HG02943 (cell line): ENCODE measurements around the gene MAGI1.
"Not testable (repeated sequence)": the region's sequence is repeated elsewhere in the genome, so short reads cannot be mapped to it uniquely, and the experiment has no call there.

Source experiments
- ATAC-seq: cut with Tn5 transposase; IDR thresholded peaks from one replicate; pipeline ENCODE4 v1.9.1; 2021; ENCODE audit warnings: mild to moderate bottlenecking, low read depth, moderate library complexity; ENCODE audit not compliant: unreplicated experiment

MAGI1 gene

GRCh38 chr3:65886391-65886790 lies 152.3 kb downstream of the MAGI1 start:
- ATAC-seq, result no peak

- ATAC-seq, result no peak
Measured at GRCh38 chr3:65884071-65884470, 154.6 kb downstream of the MAGI1 start.

DNA sequence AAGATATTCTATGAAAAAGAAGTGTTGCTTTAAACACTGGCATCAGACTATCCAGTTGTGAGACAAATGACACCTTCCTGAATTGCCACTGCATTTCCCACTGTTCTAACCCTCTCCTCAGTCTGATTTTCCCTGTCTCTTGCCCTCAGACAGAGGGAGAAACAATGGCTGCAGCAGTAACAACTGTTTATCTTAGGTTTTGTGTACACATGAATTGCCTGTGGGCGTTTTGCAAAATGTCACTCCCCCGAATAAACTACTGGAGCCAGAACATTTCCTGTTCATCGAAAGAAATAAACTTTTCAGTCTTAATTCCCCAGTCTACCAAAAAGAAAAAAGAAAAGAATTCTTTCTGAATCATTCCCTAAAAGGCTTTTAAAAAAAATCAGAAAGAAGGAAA lies 155.1 kb downstream of the MAGI1 start:
- no peak for ATAC-seq

DNA sequence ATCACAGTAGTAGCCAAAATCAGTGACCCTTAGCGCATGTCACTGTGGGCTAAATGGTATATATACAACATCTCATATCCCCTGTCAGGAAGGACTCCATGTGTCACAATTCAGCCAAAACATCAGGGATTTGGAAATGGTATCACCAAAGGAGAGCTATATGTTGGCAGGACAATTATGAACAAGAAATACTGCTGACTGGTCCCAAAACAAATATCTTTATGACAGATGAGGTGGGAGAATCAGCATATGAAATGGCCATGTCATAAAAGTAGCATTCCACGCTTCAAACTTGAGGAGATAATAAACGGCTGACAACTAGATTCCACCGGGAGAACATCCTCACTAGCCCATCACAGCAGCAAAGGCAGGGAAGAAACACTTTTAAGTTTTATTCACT lies 158.4 kb downstream of the MAGI1 start:
- no peak for ATAC-seq

DNA sequence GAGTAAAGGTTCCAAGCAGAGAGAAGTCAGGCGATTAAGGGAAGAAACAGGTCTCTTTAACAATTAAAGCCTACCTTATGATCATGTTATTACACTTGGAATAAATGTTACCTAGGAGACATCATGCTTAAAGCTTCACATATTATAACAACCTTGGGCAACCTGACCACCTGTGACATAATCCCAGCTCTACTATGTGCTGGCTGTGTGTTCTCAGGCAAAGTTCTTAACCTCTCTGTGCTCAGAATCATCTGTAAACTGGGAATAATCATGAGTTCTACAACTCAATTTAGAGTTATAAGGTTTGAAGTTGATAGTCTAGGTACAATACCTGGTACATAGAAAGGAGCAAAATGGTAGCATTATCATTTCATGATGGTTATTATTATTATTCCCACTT lies 159.3 kb downstream of the MAGI1 start:
- ATAC-seq, result no peak

- no peak for ATAC-seq
Measured at GRCh38 chr3:65878831-65879230, 159.9 kb downstream of the MAGI1 start.

DNA sequence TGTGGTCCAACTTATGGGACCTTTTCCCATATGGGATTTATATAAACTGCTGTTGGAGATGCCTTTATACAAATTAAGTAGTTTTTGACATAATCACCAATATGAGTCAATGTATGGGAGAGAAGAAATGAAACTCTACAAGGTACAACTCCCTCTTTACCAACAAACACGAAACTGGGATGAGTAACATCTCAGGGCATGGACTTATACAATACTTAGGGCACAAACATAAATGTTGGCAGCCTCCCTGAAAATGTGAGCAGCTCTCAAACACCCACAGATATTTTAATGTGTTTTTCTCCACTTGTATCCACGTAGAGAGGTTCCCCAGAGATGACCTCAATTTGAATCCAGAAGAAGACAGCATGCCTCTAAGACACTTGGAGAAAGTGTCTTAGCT lies 161.6 kb downstream of the MAGI1 start:
- no peak for ATAC-seq

- ATAC-seq, result no peak
Measured at GRCh38 chr3:65876028-65876420, 162.7 kb downstream of the MAGI1 start.

DNA sequence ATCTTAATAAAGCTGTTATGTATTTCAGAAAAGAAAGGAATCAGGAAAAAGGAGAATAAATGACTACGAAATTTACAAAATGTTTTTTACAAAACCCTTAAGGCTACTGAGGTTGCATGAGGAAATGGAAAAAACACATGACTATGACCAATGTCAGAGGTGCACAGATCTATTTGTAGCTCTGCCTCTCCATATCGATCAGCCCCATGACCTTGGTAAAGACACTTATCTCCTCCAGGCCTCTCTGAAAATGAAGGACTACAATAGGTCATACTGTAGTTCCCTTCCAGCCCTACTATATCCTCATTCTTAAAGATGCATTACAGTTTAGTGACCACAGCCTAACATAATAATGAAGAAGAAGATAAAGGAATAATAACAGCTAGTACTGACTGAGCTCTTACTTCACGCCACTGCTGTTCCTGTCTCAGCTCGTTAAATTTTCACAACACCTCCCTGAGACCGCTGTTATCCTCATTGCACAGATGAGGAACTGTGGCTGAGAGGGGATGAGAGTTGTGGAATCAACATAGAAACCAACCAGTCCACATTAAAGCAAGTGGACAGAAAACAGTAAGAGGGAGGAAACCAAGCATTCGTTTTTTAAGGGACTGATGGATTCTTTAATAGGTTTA lies 163.2 kb downstream of the MAGI1 start:
- ATAC-seq, result no peak

DNA sequence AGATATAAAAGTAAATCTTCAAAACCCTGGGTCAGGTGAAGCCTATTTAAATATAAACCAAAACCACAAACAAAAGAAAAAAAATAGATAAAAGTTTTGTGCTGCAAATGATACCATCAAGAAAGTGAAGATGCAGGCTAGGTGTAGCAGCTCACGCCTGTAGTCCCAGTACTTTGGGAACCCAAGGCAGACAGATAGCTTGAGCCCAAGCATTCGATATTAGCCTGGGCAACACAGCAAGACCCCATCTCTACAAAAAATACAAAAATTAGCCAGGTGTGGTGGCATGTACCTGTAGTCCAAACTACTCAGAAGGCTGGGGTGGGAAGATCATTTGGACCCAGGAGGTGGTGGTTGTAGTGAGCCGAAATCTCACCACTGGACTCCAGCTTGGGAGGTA lies 164.8 kb downstream of the MAGI1 start:
- ATAC-seq, result no peak

- ATAC-seq, result no peak
Measured at GRCh38 chr3:65873028-65873427, 165.7 kb downstream of the MAGI1 start.

- ATAC-seq, result no peak
Measured at GRCh38 chr3:65871305-65872141, 167.2 kb downstream of the MAGI1 start.

GRCh38 chr3:65869798-65870197 lies 168.9 kb downstream of the MAGI1 start:
- no peak for ATAC-seq

DNA sequence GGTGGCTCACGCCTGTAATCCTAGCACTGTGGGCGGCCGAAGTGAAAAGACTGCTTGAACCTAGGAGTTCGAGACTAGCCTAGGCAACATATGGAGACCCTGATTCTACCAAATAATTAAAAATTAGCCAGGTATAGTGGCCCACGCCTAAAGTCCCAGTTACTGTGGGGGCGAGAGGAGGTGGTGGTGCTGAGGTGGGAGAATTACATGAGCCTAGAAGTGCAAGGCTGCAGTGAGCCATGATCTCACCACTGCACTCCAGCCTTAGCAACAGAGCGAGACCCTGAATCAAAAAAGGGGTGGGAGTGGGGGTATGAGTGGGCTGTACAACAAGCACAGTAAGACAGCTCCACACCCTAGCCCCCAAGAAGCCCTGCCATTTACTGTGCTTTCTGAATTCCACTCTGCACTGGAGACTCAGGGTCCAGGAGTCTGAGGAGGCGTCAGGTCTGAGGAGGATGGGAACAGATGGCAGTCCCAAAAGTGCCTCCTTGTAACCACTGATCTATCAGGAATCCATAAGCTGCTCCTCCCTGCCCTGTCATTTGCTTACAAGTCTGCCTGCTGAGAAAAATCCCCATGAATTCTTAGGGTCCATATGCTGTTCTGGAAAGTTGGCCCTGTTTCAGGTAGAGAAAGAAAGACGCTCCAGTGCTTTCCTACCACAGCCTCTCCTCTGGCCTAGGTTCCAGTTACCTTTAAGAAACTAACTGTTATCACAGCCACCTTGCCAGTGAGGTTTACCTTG lies 171.1 kb downstream of the MAGI1 start:
- no peak for ATAC-seq

DNA sequence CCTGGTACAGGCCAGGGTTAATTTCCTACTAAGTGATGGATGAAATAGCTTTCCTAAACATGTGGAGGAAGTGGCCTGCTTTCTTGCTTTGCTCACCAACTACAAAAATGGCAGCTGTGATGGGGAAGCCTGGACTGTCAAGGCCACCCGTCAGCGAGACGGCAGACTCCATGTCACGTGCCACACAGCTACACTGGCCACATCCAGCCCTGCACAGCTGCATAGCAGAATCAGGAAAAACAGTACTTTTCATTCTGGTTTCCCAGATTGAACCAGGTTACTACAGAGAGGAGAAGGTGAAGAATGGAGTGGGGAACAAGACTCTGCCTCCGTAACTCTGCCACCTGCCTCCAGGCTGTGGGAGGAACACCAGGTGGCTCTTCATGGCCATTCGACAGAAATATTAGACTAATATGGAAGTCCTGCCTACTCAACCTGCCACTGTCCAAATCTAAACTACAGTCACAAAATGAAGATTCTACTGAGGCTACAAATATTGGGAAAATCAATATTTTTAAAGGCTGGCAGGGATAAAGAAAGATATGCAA lies 174.3 kb downstream of the MAGI1 start:
- no peak for ATAC-seq

DNA sequence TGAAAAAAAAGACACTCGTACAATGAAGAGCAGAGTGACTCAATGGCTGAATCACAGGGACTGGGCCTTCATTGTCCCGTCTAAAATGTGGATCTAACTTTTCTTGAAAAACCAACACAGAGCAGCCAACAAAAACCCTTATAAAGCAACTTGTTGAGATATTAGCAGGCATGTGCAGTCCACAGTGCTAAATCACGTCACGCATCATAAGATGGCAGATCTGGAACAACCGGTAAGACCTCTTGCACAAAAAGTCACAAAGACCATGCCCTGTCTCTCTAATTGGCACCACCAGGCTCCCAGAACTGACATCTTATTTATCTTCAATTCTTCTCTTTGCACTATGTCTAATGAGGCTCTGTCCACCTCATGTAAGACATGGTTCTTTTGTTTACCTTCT lies 177.0 kb downstream of the MAGI1 start:
- no peak for ATAC-seq

- ATAC-seq, result not testable (repeated sequence)
Measured at GRCh38 chr3:65859612-65860011, 179.1 kb downstream of the MAGI1 start.

DNA sequence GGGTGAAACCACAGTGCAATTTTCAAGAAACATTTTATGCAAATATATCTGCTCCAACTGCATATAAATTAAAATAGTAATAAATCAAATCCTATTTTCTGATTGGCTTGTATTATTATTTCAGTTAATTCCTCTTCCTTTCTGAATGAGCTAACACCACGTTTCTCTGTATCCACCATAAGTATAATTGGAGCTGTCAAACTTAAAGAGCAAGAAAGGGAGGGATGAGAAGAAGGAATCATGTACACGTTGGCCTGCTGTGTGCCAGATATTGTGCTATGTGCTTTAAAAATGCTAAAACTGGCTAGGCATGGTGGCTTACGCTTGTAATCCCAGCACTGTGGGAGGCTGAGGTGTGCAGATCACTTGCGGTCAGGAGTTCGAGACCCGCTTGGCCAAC lies 180.0 kb downstream of the MAGI1 start:
- ATAC-seq, result no peak

DNA sequence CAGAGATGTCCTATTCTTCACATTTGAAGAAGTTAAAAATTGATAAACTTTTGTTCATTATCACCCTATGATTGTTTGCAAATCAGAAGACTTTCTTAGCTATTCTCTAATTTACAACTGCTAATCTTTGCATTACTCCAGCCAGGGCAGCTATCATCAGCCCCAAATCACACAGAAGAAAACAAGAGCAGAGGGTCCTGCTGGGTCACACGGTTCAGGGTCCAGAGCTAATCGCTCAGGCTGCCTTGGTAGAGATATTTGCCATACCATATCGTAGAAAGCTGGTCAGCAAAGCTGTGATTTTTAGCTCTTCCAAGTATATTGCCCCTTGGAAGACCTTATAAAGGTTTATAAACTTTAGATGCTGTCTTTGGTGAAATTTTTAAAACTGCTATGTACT lies 181.4 kb downstream of the MAGI1 start:
- ATAC-seq, result no peak

DNA sequence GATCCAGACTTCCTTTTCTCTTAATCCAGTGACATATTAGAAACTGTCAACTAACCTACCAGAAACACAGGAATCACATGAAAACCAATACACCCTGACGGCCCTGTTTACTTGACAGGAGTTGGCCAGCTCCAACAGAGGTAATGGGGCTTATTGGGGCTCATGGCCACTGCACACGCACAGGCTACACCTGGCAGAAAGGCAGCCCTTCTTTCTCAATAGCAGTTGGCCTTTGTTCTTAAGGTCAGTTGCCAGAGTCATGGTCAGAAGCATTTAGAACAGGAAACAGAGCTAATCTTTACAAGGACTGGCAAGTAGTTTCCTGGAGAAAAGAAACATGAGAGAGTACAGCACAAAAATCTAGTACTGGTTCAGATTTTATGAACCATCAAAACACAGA lies 181.8 kb downstream of the MAGI1 start:
- ATAC-seq, result no peak

- ATAC-seq, result no peak
Measured at GRCh38 chr3:65855370-65856100, 183.2 kb downstream of the MAGI1 start.
